ENCODE measurements around the gene TUBG2. TPM values are rescaled to one million over a fixed set of nuclear protein-coding genes. Genes with fewer than 3 reads are reported as not detected.

Gene TUBG2
- total RNA-seq, 1 donor from 2014 or later = 26.9 TPM

DNA sequence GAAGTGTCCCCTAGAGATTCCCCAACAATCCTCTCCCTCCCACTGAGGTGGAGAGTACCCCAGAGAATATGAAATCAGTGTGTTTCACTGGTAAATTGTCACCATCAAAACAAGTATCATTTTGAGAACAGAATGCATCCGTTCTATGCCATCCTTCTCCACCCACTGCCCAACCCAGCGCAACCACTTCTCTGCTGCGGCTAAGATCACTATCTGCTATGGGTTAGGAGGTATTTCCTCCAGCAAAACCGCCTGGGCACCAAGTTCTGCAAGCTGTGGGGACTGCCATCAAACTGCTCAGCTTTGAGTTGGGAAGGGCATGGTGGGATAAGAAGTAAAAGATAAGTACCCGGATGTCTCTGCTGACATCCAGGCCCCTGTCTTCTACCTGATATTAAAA is 47.6 kb downstream of the TUBG2 start:
- H3K9me3 Mint-ChIP-seq (ENCODE audit: low read depth) = no peaks in the 10 kb centered on the region
- no peak overlapping the region for H3K27ac Mint-ChIP-seq

DNA sequence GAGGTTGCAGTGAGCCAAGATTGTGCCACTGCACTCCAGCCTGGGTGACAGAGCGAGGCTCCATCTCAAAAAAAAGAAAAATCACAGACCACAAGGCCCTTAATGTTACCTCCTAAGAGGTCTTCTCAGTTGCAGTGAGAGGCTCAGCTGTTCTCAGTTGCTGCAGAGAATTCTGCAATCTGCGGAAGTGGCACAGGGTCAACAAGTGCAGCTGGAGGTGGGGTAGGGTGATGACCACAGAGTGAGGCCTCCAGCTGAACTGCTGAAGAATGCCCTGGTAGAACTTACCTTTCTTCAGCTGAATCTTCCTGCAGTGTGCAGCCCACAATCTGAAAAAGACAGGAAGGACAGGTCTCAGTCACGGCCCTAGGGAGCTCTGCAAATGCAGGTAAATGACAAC is 49.5 kb downstream of the TUBG2 start:
- H3K9me3 Mint-ChIP-seq (ENCODE audit: low read depth) = no peaks in the 10 kb centered on the region
- TF ChIP-seq, protein P1, sequence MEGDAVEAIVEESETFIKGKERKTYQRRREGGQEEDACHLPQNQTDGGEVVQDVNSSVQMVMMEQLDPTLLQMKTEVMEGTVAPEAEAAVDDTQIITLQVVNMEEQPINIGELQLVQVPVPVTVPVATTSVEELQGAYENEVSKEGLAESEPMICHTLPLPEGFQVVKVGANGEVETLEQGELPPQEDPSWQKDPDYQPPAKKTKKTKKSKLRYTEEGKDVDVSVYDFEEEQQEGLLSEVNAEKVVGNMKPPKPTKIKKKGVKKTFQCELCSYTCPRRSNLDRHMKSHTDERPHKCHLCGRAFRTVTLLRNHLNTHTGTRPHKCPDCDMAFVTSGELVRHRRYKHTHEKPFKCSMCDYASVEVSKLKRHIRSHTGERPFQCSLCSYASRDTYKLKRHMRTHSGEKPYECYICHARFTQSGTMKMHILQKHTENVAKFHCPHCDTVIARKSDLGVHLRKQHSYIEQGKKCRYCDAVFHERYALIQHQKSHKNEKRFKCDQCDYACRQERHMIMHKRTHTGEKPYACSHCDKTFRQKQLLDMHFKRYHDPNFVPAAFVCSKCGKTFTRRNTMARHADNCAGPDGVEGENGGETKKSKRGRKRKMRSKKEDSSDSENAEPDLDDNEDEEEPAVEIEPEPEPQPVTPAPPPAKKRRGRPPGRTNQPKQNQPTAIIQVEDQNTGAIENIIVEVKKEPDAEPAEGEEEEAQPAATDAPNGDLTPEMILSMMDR (IDR thresholded peaks at IDR 0.05; ENCODE audit: unreplicated experiment) = no peak
- no peaks in the 10 kb centered on the region for H3K27me3 Mint-ChIP-seq
- peaks cover 24% of the 10 kb centered on the region for H3K36me3 Mint-ChIP-seq (ENCODE audit: insufficient read depth)
- H3K27ac Mint-ChIP-seq = no peak overlapping the region
- DNase-seq (ENCODE audit: low spot score, unreplicated experiment) = no peak
- H3K4me3 Mint-ChIP-seq (ENCODE audit: low read depth) = no peak overlapping the region
- no peaks in the 10 kb centered on the region for H3K4me1 Mint-ChIP-seq (ENCODE audit: low read depth)

More for the DNA sequence above, 47.6 kb downstream of the TUBG2 start:
- TF ChIP-seq, protein P1 (IDR thresholded peaks at IDR 0.05; ENCODE audit: unreplicated experiment) = no peak
- Mint-ChIP-seq H3K27me3 (no peaks in the 10 kb centered on the region), H3K4me3 (ENCODE audit: low read depth) (no peak overlapping the region), H3K36me3 (ENCODE audit: insufficient read depth) (peaks cover 19% of the 10 kb centered on the region), H3K4me1 (ENCODE audit: low read depth) (no peaks in the 10 kb centered on the region)
- DNase-seq (ENCODE audit: low spot score, unreplicated experiment) = no peak

DNA sequence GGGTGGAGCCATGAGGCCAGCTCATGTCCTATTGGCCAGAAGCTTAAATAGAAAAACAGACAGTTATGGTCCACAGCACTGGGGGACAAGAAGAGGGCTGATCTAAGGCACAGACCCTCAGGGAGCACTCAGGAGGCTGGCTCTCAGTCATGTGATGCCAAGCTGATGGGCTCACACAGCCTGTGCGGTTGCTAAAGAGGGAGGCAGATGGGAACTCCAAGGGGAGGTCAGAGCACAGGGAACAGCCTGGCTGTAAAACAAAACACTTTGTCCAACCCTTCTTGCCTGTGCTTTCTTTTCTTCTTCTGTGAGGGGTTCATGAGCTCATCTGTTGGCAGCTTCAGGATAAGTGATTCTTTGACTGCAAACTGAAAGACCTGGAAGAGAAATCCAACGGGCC is 50.5 kb downstream of the TUBG2 start:
- H3K4me1 Mint-ChIP-seq (ENCODE audit: low read depth) = no peaks in the 10 kb centered on the region
- TF ChIP-seq, protein P1 (IDR thresholded peaks at IDR 0.05; ENCODE audit: unreplicated experiment) = no peak
- no peak for DNase-seq (ENCODE audit: low spot score, unreplicated experiment)
- no peak overlapping the region for H3K27ac Mint-ChIP-seq
- no peaks in the 10 kb centered on the region for H3K27me3 Mint-ChIP-seq
- H3K9me3 Mint-ChIP-seq (ENCODE audit: low read depth) = no peaks in the 10 kb centered on the region
- H3K4me3 Mint-ChIP-seq (ENCODE audit: low read depth) = no peak overlapping the region
- H3K36me3 Mint-ChIP-seq (ENCODE audit: insufficient read depth) = peaks cover 20% of the 10 kb centered on the region

Small RNAs within 50 kb of the gene (microRNA-seq; reads per million reads assigned to microRNA genes)
- gene MIR6780A (ENCODE audit: borderline number of aligned reads, unreplicated experiment) = not detected

Other genes with a start within 250 kb of the TUBG2 start
- 1.1 and 1.8 TPM in 2 replicates for gene CAVIN1, start 236.0 kb upstream of the TUBG2 start, total RNA-seq
- gene ATP6V0A1, start 200.4 kb upstream of the TUBG2 start, total RNA-seq = 86.3 and 90.5 TPM in 2 replicates
- 19.0 and 22.9 TPM in 2 replicates for gene NAGLU, start 123.0 kb upstream of the TUBG2 start, total RNA-seq
- gene HSD17B1, start 106.4 kb upstream of the TUBG2 start, total RNA-seq = 1.4 and 2.4 TPM in 2 replicates
- gene COASY, start 97.1 kb upstream of the TUBG2 start, total RNA-seq = 60.0 and 66.9 TPM in 2 replicates
- gene MLX, start 92.2 kb upstream of the TUBG2 start, total RNA-seq = 26.8 and 33.7 TPM in 2 replicates
- gene PSMC3IP, start 81.6 kb upstream of the TUBG2 start, total RNA-seq = 18.1 and 19.6 TPM in 2 replicates
- 66.2 and 80.5 TPM in 2 replicates for gene RETREG3, start 49.9 kb upstream of the TUBG2 start, total RNA-seq
- gene TUBG1, start 49.6 kb upstream of the TUBG2 start, total RNA-seq = 53.8 and 53.9 TPM in 2 replicates
- gene PLEKHH3, start 17.7 kb downstream of the TUBG2 start, total RNA-seq = 14.1 and 16.2 TPM in 2 replicates
- gene CCR10, start 22.6 kb downstream of the TUBG2 start, total RNA-seq = 0.49 and 1.1 TPM in 2 replicates
- gene CNTNAP1, start 23.2 kb downstream of the TUBG2 start, total RNA-seq = 2.3 and 2.5 TPM in 2 replicates
- 31.4 and 31.9 TPM in 2 replicates for gene EZH1, start 85.8 kb downstream of the TUBG2 start, total RNA-seq
- 4.3 and 4.4 TPM in 2 replicates for gene RAMP2, start 101.9 kb downstream of the TUBG2 start, total RNA-seq
- gene VPS25, start 114.2 kb downstream of the TUBG2 start, total RNA-seq = 76.5 and 81.3 TPM in 2 replicates
- gene WNK4, start 121.3 kb downstream of the TUBG2 start, total RNA-seq = 5.8 and 6.3 TPM in 2 replicates
- 84.9 and 85.4 TPM in 2 replicates for gene COA3, start 139.4 kb downstream of the TUBG2 start, total RNA-seq
- gene CNTD1, start 139.6 kb downstream of the TUBG2 start, total RNA-seq = not detected in 2 replicates
- 63.4 and 67.1 TPM in 2 replicates for gene BECN1, start 165.0 kb downstream of the TUBG2 start, total RNA-seq
- gene PSME3, start 174.1 kb downstream of the TUBG2 start, total RNA-seq = 121 and 129 TPM in 2 replicates
- 4.1 and 4.3 TPM in 2 replicates for gene AOC2, start 185.3 kb downstream of the TUBG2 start, total RNA-seq
- gene AOC3, start 191.9 kb downstream of the TUBG2 start, total RNA-seq = 1.2 and 2.6 TPM in 2 replicates
- gene G6PC1, start 241.5 kb downstream of the TUBG2 start, total RNA-seq = not detected in 2 replicates